GM21515 (cell line): ENCODE data around the gene FANCM.
"Not testable (repeated sequence)": the region's sequence is repeated elsewhere in the genome, so short reads cannot be mapped to it uniquely, and the experiment has no call there.

Experiments
- ATAC-seq: cut with Tn5 transposase; IDR thresholded peaks from one replicate; pipeline ENCODE4 v1.9.1; 2021; ENCODE audit not compliant: unreplicated experiment

Gene FANCM

GRCh38 chr14:45136399-45136798, 669 bp downstream of the FANCM start:
- no peak for ATAC-seq

GRCh38 chr14:45140661-45141187, 5.0 kb downstream of the FANCM start:
- no peak for ATAC-seq

- ATAC-seq = not testable (repeated sequence)
Observed at GRCh38 chr14:45142083-45142482, 6.4 kb downstream of the FANCM start.

GRCh38 chr14:45144658-45145057, 8.9 kb downstream of the FANCM start:
- ATAC-seq = peak; percentile 57

GRCh38 chr14:45145214-45145613, 9.5 kb downstream of the FANCM start:
- ATAC-seq = no peak

GRCh38 chr14:45149602-45150001, 13.9 kb downstream of the FANCM start:
- no peak for ATAC-seq

- ATAC-seq = no peak
Observed at GRCh38 chr14:45150386-45150890, 14.7 kb downstream of the FANCM start.

- no peak for ATAC-seq
Observed at GRCh38 chr14:45156067-45156466, 20.3 kb downstream of the FANCM start.

- no peak for ATAC-seq
Observed at GRCh38 chr14:45169906-45170305, 34.2 kb downstream of the FANCM start.

GRCh38 chr14:45177076-45177475, 41.3 kb downstream of the FANCM start:
- ATAC-seq = no peak

GRCh38 chr14:45181329-45181728, 45.6 kb downstream of the FANCM start:
- no peak for ATAC-seq

- ATAC-seq = no peak
Observed at GRCh38 chr14:45181806-45182205, 46.1 kb downstream of the FANCM start.

GRCh38 chr14:45185100-45185814, 49.5 kb downstream of the FANCM start:
- ATAC-seq = no peak

GRCh38 chr14:45194964-45195363, 59.2 kb downstream of the FANCM start:
- no peak for ATAC-seq

GRCh38 chr14:45198551-45198950, 62.8 kb downstream of the FANCM start:
- ATAC-seq = no peak

- ATAC-seq = no peak
Observed at GRCh38 chr14:45199230-45199629, 63.5 kb downstream of the FANCM start.

- peak; percentile 57 for ATAC-seq
Observed at GRCh38 chr14:45201905-45202304, 66.2 kb downstream of the FANCM start.

- ATAC-seq = no peak
Observed at GRCh38 chr14:45204241-45204640, 68.5 kb downstream of the FANCM start.

GRCh38 chr14:45210159-45210558, 74.4 kb downstream of the FANCM start:
- no peak for ATAC-seq

- ATAC-seq = no peak
Observed at GRCh38 chr14:45211295-45211694, 75.6 kb downstream of the FANCM start.

- no peak for ATAC-seq
Observed at GRCh38 chr14:45212231-45212630, 76.5 kb downstream of the FANCM start.

GRCh38 chr14:45213716-45214115, 78.0 kb downstream of the FANCM start:
- not testable (repeated sequence) for ATAC-seq

GRCh38 chr14:45214341-45214740, 78.6 kb downstream of the FANCM start:
- not testable (repeated sequence) for ATAC-seq
